NCI-H1417 treated with DMSO at 0.1 percent for 48 hours (cell line): ENCODE data around the gene BMP8A.
A peak's percentile ranks its signal among the peaks of the same experiment; 100 is the strongest.

Experiments used
- DNase-seq: peaks from one replicate; lab custom pipeline; 2025; lab: John Stamatoyannopoulos, UW

BMP8A gene

GRCh38 chr1:39527190-39527579, 35.7 kb downstream of the BMP8A start:
- DNase-seq = peak; percentile 54

- DNase-seq = no peak
Measured at GRCh38 chr1:39528082-39528481, 36.6 kb downstream of the BMP8A start.

GRCh38 chr1:39529901-39530535, 38.6 kb downstream of the BMP8A start:
- DNase-seq = no peak

GRCh38 chr1:39531526-39531925, 40.1 kb downstream of the BMP8A start:
- no peak for DNase-seq

GRCh38 chr1:39533442-39533841, 42.0 kb downstream of the BMP8A start:
- DNase-seq = no peak

GRCh38 chr1:39538531-39539251, 47.3 kb downstream of the BMP8A start:
- DNase-seq = no peak

GRCh38 chr1:39539252-39539790, 47.9 kb downstream of the BMP8A start:
- DNase-seq = peak; percentile 6

GRCh38 chr1:39540504-39541031, 49.1 kb downstream of the BMP8A start:
- no peak for DNase-seq

GRCh38 chr1:39542924-39543323, 51.5 kb downstream of the BMP8A start:
- DNase-seq = no peak

- no peak for DNase-seq
Measured at GRCh38 chr1:39544327-39544726, 52.9 kb downstream of the BMP8A start.

- no peak for DNase-seq
Measured at GRCh38 chr1:39545531-39545930, 54.1 kb downstream of the BMP8A start.

GRCh38 chr1:39554277-39554676, 62.8 kb downstream of the BMP8A start:
- no peak for DNase-seq

GRCh38 chr1:39561279-39561678, 69.8 kb downstream of the BMP8A start:
- DNase-seq = no peak

GRCh38 chr1:39562886-39563285, 71.5 kb downstream of the BMP8A start:
- no peak for DNase-seq

GRCh38 chr1:39563669-39564068, 72.2 kb downstream of the BMP8A start:
- no peak for DNase-seq

- DNase-seq = no peak
Measured at GRCh38 chr1:39564340-39564739, 72.9 kb downstream of the BMP8A start.

GRCh38 chr1:39564941-39565340, 73.5 kb downstream of the BMP8A start:
- no peak for DNase-seq

- no peak for DNase-seq
Measured at GRCh38 chr1:39566441-39567137, 75.2 kb downstream of the BMP8A start.

GRCh38 chr1:39567302-39567701, 75.9 kb downstream of the BMP8A start:
- no peak for DNase-seq

- no peak for DNase-seq
Measured at GRCh38 chr1:39568208-39568607, 76.8 kb downstream of the BMP8A start.

- no peak for DNase-seq
Measured at GRCh38 chr1:39569034-39569433, 77.6 kb downstream of the BMP8A start.

- DNase-seq = no peak
Measured at GRCh38 chr1:39570477-39571177, 79.2 kb downstream of the BMP8A start.
